Activated T-cell treated with anti-CD3 and anti-CD28 coated beads for 48 hours (primary cell): Measurements from ENCODE around the gene HDAC4.

Experiments used
- DNase-seq: peaks from one replicate; pipeline ENCODE4 v3.0.0-alpha.2; 2020; ENCODE audit warnings: low read depth

The HDAC4 gene

GRCh38 chr2:239252801-239253200 is 148.0 kb downstream of the HDAC4 start:
- DNase-seq: no peak

GRCh38 chr2:239252393-239252792 is 148.4 kb downstream of the HDAC4 start:
- no peak for DNase-seq

- DNase-seq: no peak
Observed at GRCh38 chr2:239251971-239252370, 148.8 kb downstream of the HDAC4 start.

- no peak for DNase-seq
Observed at GRCh38 chr2:239250216-239251081, 150.4 kb downstream of the HDAC4 start.

- no peak for DNase-seq
Observed at GRCh38 chr2:239249776-239250175, 151.0 kb downstream of the HDAC4 start.

GRCh38 chr2:239249048-239249447 is 151.8 kb downstream of the HDAC4 start:
- no peak for DNase-seq

GRCh38 chr2:239247401-239248245 is 153.2 kb downstream of the HDAC4 start:
- DNase-seq: no peak

- DNase-seq: no peak
Observed at GRCh38 chr2:239246723-239247122, 154.1 kb downstream of the HDAC4 start.

- DNase-seq: no peak
Observed at GRCh38 chr2:239245872-239246721, 154.7 kb downstream of the HDAC4 start.

- DNase-seq: no peak
Observed at GRCh38 chr2:239245107-239245506, 155.7 kb downstream of the HDAC4 start.

- no peak for DNase-seq
Observed at GRCh38 chr2:239244625-239245024, 156.2 kb downstream of the HDAC4 start.

- DNase-seq: no peak
Observed at GRCh38 chr2:239241431-239241960, 159.3 kb downstream of the HDAC4 start.

GRCh38 chr2:239240414-239240881 is 160.4 kb downstream of the HDAC4 start:
- no peak for DNase-seq

- no peak for DNase-seq
Observed at GRCh38 chr2:239239607-239240413, 161.0 kb downstream of the HDAC4 start.

GRCh38 chr2:239238839-239239606 is 161.8 kb downstream of the HDAC4 start:
- no peak for DNase-seq

GRCh38 chr2:239238381-239238780 is 162.4 kb downstream of the HDAC4 start:
- no peak for DNase-seq

- DNase-seq: no peak
Observed at GRCh38 chr2:239236808-239237205, 164.0 kb downstream of the HDAC4 start.

GRCh38 chr2:239236043-239236807 is 164.6 kb downstream of the HDAC4 start:
- no peak for DNase-seq

GRCh38 chr2:239235311-239235710 is 165.5 kb downstream of the HDAC4 start:
- DNase-seq: no peak
